CMK (cell line): ENCODE results near the gene OBI1.

Experiments
- DNase-seq: peaks from one replicate; pipeline ENCODE4 v3.0.0-alpha.2; 2010; ENCODE audit warnings: low read depth

The OBI1 gene

DNA sequence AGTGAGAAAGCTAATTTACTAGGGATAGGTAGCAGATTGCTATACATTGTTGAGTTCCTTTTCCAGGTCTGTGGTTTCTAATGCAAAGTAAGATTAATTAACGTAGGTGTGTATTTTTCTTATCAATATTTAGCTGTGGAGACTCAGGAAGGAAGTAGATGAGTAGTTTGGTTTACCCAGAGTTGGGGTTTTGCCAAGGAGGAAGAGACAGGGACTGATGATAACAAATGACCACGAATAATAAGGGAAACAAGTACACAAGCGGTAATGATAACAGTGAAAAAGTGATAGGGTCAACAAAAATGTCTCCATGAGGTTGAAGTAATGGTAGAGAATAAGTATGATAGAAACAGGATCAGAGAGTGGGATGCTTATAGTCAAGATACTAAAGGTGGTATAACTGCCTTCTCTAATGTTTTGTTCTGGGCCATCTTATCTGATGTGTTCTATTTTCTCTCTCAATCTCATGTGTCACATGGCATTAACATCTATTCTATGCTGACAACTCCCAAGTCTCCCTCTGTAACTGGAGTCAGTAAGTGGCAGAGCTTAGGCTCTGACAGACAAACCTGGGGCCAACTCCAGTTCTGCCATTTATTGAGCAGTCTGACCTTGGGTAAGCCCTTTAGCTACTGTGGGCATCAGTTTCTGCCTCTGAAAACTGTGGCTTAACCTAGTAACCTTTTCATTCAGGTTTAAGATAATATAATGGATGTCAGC is 8.8 kb downstream of the OBI1 start:
- peak; percentile 96 for DNase-seq

DNA sequence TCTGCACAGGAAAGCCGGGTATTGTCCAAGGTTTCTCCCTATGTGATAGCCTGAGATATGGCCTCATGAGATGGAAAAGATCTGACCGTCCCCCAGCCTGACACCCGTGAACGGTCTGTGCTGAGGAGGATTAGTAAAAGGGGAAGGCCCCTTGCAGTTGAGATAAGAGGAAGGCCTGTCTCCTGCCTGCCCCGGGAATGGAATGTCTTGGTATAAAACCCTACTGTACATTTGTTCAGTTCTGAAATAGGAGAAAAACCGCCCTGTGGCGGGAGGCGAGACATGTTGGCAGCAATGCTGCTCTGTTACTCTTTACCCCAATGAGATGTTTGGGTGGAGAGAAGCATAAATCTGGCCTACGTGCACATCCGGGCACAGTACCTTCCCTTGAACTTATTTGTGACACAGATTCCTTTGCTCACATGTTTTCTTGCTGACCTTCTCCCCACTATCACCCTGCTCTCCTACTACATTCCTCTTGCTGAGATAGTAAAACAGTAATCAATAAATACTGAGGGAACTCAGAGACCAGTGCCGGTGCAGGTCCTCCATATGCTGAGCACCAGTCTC is 11.8 kb downstream of the OBI1 start:
- peak; percentile 72 for DNase-seq

DNA sequence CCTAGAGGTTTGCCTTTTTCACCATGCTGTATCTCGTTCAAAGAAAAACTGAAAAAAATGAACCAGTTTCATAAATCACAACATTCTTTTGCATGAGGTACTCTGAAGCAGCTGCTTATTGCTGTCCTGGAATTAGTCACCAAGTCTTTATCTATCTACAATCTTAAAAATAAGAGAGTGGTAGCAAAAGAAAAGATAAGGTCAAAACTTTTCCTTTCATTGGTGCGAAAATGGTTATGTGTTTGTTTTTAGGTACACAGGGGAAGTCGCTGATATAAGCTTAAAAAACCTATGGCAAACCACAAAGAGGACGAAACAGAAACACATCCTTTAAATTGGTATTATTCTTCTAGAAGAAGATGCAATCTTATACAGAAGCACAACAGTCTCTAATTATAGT is 20.7 kb downstream of the OBI1 start:
- no peak for DNase-seq

DNA sequence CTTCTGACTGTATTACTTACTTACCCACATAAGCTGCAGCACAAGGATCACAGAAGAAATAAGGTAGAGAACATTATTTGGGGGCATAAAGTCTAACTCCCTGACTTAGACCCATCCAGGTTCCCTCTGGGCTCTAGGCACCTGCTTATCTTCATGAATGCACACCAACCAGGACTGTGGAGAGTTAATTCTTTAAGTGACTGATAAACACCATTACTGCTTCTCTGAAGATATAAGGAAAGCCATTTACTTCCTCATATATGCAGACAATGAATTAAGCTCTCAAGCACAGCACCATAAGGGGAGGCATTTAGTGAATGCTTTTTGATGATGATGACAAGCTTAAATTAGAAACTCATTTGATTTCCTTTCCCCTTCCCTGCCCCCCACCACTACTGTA is 22.5 kb downstream of the OBI1 start:
- no peak for DNase-seq

- DNase-seq: no peak
Observed at GRCh38 chr13:78632996-78633395, 26.0 kb downstream of the OBI1 start.

DNA sequence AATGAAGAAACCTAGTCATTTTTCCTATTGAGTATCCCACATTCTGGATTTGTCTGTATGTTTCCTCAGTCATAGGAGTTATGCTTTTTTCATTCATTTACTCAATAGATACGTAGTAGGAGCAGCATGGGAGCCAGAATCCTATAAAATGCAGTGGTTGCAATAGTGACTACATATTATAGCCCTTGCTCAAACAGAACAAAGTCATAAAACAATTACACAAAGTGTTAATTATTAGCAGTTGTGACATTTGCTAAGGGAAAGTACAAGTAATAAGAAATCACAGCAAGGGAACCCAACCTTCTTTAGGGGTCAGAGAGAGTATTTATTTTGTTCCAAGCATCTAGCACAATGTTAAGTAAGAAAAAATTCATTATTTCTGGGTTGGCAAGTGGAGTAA is 27.9 kb downstream of the OBI1 start:
- no peak for DNase-seq

DNA sequence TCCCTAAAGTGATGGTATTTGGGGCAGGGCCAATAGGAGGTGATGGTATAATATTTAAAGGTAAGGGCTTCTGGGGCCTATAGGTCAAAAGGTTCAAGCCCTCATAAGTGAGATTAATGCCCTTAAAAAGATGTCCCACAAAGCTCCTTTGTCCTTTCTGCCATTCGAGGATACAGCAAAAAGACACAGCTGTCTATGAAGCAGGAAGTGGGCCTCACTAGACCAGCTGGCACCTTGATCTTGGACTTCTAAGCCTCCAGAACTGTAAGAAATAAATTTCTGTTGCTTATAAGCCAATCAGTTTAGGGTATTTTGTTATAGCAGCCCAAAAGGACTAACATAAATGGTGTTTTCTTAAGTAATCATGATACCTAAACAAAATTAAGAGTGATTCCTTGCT is 28.4 kb downstream of the OBI1 start:
- no peak for DNase-seq

DNA sequence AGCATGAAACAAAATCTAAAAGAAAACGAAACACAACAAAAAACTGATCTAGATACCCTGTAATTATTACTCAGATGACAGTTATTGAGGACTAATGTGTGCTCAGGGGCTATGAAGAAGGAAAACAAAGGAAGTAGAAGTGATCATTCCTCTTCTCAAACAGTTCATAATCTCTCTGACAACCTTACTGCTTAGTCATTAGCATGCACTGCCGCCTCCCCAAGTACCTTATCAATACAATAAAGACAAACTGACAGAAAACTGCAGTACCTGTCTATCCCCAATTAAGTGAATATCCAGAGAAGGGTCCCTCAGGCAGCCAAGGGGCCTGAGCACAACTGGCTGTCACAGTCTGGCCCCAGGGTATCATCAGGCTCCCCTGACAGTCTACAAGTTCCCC is 33.6 kb downstream of the OBI1 start:
- no peak for DNase-seq

- no peak for DNase-seq
Observed at GRCh38 chr13:78623132-78623531, 35.8 kb downstream of the OBI1 start.

GRCh38 chr13:78620936-78621470 is 38.0 kb downstream of the OBI1 start:
- DNase-seq: no peak

- no peak for DNase-seq
Observed at GRCh38 chr13:78618411-78618810, 40.5 kb downstream of the OBI1 start.

DNA sequence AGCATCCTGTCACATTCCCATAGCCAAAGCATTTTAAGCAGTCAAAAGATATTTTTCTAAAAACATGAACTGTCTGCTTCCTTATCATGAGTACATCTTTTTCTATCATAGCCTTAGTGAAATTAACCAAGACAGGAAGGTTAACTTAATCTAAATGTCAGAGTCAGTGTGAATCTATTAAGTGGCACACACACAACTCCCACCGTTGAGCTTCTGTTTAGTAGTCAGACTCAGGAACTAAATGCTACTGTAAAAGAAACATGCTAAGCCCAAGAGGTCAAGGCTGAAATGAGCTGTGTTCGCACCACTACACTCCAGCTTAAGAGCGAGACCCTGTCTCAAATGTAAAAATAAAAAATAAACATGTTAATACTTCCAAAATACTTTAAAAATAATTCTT is 47.9 kb downstream of the OBI1 start:
- no peak for DNase-seq

DNA sequence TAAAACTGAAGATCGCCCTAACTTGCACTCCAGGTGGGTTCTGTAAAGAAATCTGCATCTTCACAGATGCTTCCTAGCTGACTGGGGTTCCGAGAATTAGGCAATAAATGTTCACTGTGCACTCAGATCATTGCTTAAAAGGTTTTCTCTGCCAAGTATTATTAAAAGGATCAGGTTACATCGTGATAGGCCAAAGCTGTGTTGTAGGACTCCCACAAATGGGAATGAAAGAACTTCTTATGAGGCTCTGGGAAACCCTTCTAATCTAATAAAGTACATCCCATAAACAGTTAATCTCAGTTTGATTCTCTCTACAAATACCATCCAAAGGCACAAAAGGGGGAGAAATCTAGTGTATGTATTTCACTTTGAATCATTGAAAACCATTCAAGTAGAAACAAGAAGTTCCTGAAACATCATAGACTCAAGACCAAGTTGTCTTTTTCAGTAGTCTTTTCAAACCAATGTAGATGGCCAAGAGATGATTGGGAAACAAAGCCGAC is 48.5 kb downstream of the OBI1 start:
- no peak for DNase-seq

DNA sequence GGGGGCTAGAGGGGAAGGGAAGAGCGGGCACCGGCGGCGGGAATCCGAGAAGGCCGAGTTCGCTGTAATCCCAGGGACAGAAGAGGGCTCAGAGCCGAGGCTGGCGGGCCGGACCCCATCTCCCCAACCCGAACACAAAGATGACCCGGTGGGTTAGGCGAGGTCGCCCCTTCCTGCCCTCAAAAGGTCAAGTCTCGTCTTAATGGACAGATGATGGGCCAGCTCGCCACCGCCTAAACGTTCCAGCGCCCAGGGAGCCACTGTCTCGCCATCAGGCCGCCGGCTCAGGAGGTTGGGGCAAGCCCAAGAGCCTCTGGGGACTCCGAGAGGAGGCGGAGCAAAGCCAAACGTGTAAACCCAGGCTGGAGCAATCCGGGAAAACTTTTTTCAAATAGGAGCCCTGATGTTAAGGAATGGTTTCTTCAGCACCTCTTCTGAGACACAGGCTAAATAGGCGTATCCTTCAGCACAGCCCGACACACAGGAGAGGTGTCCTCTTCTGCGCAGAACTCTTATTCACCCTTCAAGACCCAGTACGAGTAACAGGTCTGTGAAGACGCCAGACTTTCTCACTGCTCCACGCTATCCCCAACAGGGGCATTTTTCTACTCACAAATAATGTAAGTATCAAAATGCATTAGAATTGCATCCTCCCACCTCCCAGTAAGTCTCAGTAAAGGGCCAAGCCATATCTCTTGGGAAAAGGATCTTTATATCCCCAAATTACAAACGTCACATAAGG is 49.3 kb downstream of the OBI1 start:
- no peak for DNase-seq

- no peak for DNase-seq
Observed at GRCh38 chr13:78608688-78609463, 50.1 kb downstream of the OBI1 start.

- DNase-seq: no peak
Observed at GRCh38 chr13:78608252-78608687, 50.7 kb downstream of the OBI1 start.

- no peak for DNase-seq
Observed at GRCh38 chr13:78607409-78608251, 51.3 kb downstream of the OBI1 start.

DNA sequence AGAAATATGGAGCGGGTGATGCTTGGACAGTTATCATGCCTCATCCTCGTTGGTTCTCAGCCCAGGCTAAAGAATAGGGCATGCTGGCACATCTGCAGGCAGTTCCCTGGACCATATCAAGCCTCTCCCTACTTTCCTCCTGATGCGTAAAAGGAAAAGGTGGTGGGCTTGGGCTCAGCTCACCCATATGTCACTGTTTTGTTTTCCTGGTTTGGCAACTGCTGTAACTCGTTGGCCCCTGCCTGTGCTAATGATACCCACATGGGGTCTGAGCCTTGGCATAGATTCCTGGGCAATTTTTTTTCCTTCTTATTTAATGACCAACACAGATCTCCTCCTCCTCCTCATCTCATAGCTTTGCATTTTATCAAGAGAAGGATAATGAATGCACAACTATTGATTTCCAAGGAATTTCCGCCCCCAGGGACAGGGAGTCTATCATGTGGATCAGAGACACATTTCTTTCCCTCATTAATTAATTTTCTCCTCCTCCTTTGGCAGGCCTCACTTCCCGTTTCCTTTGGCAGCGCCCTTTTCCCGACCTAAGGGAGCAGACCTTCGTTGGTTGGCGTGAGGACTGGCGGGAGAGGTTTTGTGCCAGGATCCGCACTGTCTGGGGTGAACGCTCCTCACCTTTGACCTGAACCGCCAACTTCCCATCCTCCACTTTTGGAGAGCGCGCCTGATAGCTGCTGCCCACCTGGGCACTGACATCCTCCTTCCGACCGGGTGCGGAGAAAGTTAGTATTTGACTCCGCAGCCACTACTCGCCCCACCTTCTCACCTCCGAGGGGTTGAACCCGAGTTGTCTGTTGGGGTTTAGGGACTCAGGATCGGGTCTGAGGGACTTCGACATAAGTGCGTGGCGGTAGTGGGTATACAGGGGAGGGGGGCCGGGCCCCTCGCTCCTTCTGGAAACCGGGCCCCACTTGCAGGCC is 52.2 kb downstream of the OBI1 start:
- DNase-seq: no peak

GRCh38 chr13:78604782-78605611 is 54.0 kb downstream of the OBI1 start:
- DNase-seq: no peak
